ENCODE data around the gene PTPN1.
A peak's percentile ranks its signal among the peaks of the same experiment; 100 is the strongest.

Gene PTPN1

DNA sequence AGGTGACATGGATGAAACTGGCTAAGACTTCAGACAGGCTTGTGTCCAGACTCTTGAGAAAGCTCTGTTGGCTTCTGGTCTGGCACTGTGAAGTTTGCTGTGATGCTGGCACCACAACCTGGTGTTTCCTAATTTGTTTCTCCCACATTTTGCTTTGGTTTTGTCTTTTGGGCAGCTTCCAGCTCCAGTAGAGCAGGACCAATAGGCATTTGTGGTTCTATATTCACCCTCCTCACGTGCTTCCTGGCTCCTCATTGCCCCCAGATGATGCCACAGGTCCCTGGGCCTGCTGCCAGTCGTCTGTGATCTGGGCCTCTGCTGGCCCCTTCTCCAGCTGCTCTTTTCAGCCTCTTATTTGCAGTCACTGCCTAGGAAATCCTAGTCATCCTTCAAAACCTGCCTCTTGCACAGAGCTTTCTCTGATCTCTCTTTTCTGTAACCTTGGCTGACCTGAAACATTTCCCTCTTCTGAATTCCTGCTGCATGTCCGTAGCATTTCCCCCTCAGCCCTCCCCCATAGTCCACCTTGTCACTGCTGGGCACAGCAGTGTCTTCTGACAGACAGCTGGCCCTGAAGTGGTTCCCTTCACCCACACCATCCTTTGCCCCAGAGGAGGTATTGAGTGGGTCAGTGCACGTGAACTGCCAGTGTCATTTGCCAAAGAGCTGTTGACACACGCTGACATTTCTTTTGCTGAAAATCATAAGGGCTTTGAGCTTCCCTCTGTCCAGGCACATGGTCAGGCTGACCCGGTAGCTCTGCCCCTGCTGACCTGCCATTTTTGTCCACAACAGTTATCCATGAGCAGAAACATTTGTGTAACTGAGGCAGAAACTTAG is 63.0 kb downstream of the PTPN1 start:
- no peak for DNase-seq (ENCODE audit: low read depth in 3 of 3, low spot score in 1 of 3)

DNA sequence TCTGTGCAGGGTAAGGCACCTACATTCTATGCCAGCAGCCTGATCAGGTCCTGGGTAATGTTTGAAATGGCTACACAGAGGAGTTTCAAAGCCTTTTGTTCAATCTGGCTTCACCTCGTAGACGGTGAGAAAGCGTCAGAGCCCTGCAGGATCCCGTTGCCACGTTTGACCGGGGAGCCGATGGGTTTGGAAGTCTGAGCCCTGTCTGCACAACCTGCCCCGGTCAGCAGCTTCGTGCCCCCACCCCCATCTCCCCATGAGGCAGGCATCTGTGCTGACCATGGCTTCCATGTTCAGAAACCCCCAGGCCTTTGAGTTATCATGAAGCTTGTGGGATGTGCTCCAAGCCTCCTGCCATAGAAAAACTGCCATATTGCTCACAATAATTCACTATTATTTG is 63.9 kb downstream of the PTPN1 start:
- DNase-seq (ENCODE audit: low read depth in 3 of 3, low spot score in 1 of 3) = no peak

DNA sequence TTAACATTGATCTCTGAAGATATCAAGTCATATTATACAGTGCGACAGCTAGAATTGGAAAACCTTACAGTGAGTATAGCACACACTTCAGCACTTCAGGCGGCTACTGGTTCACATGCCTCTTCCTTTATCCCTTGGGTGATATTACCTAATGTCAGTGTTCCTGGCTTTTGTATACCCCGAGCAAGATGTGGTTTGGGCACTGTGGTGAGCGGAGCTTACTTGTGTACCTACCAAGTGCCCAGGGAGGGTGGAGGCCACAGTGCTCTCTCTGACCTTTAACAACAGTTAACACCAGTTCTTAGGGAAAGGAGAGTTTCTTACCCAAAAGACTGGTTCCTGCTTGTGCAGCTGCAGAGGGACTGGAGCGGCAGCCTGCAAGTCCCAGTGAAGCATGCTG is 64.4 kb downstream of the PTPN1 start:
- DNase-seq (ENCODE audit: low read depth in 3 of 3, low spot score in 1 of 3) = no peak

DNA sequence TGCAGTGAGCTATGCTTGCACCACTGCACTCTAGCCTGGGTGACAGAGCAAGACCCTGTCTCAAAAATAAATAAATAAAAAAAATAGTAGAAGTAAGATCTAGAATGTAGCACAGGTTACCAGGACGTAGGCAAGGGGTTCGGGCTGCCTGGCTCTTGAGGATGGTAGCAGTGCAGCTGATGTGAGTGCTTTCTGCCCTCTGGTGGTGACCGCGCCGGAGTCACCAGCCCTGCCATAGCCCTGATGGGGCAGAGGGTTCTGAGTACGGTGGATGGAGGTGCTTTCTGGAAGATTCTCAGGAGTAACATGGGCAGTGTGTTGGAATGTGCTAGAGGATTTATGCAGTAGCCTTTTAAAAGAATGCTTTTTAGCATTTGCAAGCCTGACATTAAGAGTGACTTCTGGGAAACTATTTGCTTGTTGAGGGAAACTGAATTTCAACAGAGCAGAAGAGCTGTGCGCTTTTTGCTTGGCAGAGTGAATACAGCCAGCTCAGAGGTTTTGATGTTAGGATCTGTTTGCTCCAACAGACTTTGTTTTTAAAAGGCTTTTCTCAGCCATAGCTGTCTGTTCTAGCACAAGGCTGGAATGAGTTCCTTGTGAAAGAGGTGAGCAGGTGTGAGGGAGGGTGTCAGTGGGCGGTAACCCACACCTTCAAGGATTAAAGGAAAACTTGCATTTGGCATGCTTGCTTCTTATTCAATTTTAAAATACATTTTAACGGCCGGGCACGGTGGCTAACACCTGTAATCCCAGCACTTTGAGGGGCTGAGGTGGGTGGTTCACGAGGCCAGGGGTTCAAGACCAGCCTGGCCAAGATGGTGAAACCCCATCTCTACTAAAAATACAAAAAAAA is 65.9 kb downstream of the PTPN1 start:
- peak in 2 of 3 donors; percentile 38 to 57 for DNase-seq (ENCODE audit: low read depth in 3 of 3, low spot score in 1 of 3)

DNA sequence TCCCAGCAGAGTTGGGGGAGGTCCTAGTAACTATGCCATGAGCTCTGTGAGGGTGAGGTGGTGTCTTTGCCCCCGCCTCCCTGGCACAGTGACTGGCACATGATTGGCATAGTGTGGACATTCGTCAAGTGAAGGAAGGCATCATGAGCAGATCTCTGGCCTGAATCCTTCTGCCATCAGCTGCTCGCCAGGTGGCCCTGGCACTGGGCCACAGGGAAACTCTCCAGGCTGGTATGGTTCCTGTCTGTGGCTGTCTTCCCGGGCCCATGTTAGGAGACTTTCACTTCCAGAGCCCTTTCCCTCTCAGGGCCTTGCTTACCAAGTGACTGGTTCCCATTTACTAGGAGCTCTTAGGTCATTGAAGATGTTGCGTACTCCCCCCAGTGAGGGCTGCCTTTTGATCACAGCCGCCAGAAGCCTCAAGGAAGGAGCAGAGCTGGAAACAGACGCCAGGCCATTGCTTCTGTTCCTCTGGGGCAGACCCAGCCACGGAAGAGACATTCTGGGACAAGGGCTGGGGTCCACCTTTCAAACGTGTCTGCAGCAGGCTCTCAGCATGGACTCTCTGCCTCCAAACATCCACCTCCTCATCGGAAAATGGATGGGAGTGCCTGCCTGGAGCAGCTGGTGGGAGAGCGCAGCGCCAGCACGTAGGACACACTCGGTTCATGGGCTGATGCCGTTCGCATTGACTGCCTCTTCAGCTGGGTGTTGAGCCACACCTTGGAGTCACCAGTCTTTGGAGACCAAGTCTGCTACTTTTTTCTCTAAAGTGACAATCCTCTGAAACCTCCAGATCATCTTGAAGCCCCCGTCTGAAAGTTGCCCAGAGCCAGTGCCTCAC is 67.2 kb downstream of the PTPN1 start:
- DNase-seq (ENCODE audit: low read depth in 3 of 3, low spot score in 1 of 3) = no peak

DNA sequence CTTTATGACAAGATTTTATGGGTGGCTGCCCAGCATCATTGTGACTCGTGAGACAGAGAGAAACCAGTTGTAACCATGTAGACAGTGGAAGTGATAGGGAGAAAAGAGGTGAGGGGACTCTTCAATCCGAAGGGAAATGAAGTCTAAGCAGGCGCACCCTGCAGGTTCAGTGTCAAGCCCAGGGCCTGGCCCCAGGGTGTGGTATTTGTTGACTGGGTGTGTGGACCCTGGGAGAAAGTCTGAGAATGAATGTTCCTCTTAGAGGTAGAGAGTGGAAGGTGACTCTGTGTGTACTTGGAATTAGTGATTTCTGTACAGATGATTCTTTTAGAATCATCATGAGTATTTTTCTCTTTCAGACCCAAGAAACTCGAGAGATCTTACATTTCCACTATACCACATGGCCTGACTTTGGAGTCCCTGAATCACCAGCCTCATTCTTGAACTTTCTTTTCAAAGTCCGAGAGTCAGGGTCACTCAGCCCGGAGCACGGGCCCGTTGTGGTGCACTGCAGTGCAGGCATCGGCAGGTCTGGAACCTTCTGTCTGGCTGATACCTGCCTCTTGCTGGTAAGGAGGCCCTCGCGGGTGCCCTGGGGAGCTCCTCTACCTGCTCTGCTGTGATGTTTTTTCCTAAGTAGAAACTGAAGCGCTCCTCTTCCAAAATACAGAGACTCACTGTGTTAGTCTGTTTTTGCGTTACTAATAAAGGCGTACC is 68.0 kb downstream of the PTPN1 start:
- no peak for DNase-seq (ENCODE audit: low read depth in 3 of 3, low spot score in 1 of 3)

DNA sequence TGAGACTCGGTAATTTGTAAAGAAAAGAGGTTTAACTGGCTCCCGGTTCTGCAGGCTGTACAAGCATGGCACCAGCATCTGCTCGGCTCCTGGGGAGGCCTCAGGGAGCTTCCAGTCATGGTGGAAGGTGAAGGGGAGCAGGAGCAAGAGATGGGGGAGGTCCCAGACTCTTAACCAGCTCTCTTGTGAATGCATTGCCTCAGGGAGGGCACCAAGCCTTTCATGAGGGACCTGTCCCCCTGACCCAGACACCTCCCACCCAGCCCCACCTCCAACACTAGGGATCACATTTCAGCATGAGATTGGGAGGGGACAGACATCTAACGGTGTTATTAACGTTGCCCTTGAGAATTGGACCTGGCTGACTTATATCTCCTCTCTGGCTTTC is 68.6 kb downstream of the PTPN1 start:
- DNase-seq (ENCODE audit: low read depth in 3 of 3, low spot score in 1 of 3) = no peak

DNA sequence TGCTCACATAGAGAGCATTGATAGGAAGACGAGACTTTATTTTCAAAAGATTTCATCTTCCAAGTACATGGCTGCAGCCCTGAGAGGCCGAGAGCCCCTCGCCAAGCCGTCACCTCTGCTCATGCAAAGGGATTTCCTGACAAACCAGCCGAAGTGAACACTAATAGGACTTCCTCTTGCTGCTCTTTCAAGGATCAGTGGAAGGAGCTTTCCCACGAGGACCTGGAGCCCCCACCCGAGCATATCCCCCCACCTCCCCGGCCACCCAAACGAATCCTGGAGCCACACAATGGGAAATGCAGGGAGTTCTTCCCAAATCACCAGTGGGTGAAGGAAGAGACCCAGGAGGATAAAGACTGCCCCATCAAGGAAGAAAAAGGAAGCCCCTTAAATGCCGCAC is 69.3 kb downstream of the PTPN1 start:
- DNase-seq (ENCODE audit: low read depth in 3 of 3, low spot score in 1 of 3) = no peak

DNA sequence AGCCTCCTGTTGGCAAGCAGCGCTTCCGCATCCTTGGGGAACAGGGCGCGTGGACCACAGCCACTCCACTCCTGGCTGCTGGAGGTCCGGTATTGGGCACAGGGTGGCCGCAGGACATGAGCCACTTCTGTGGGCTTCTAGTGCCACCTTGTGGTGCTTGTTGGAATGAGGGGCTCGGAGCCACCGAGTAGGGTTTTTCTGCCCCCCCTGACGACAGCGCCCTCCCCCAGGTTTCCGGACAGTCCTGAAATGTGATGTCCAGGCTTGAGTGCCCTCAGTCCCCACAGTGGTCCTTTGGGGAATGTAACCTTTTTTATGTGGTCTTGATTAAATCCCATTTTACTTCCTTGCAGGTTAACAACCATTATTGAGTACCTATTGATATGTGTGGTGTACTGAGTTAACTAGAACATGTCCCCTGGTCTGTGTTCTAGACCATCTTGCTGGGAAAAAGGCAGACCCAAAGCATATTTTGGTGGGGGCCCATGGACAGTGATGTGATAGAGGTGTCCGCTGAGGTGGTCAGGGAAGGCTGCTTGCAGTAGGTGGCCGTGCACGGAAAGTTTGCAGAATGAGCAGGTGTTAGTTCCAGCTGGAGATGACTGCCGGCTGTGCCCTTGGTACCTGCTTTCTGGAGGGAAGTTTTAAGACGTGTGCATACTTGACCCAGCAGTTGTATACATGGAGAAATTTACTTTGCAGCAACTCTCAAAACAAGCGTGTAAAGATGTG is 70.0 kb downstream of the PTPN1 start:
- DNase-seq (ENCODE audit: low read depth in 3 of 3, low spot score in 1 of 3) = peak in 1 of 3 donors; percentile 42

DNA sequence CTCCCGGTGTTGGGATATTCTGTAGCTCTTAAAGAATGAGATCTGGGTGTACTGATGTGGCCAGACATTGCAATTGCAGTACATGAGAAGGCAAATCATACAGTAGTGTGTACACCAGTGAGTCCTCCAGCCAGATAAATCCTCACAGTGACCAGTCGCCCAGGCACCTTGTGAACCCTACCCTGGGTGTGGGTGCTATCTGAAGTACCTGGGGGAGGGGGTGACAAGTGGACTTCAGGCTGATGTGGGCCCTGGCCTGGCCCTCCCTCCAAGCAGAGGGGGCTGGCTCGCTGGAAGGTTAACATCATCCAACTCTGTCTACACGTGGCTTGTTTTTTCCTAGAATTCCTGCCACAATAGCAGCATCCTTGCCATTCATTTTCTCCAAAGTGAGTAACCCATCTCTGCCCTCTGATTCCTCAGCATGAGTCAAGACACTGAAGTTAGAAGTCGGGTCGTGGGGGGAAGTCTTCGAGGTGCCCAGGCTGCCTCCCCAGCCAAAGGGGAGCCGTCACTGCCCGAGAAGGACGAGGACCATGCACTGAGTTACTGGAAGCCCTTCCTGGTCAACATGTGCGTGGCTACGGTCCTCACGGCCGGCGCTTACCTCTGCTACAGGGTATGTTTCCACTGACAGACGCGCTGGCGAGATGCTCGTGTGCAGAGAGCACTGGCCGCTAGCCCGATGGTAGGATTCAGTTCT is 70.8 kb downstream of the PTPN1 start:
- DNase-seq (ENCODE audit: low read depth in 3 of 3, low spot score in 1 of 3) = no peak

DNA sequence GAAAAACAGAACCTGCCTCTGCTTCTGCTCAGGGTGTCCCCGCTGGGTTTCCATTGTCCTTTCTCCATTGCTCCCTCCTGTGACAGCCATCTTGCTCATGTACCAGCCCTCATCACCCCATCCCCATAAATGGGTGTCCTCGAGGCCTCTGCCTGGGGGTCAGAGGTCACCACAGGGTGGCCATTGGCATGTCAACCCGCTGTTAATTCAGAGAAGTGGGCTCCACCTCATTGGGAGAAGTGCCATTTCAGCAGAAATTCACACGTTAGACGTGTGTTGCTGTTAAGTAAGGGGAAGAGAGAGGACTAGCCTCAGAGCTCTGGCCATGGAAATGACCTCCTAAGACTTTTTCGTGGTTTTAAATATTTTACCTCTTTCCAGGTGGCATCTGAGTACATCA is 71.9 kb downstream of the PTPN1 start:
- no peak for DNase-seq (ENCODE audit: low read depth in 3 of 3, low spot score in 1 of 3)

DNA sequence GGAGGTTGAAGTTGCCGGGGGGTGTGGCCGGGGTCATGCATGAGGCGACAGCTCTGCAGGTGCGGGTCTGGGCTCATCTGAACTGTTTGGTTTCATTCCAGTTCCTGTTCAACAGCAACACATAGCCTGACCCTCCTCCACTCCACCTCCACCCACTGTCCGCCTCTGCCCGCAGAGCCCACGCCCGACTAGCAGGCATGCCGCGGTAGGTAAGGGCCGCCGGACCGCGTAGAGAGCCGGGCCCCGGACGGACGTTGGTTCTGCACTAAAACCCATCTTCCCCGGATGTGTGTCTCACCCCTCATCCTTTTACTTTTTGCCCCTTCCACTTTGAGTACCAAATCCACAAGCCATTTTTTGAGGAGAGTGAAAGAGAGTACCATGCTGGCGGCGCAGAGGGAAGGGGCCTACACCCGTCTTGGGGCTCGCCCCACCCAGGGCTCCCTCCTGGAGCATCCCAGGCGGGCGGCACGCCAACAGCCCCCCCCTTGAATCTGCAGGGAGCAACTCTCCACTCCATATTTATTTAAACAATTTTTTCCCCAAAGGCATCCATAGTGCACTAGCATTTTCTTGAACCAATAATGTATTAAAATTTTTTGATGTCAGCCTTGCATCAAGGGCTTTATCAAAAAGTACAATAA is 72.5 kb downstream of the PTPN1 start:
- DNase-seq (ENCODE audit: low read depth in 3 of 3, low spot score in 1 of 3) = no peak

DNA sequence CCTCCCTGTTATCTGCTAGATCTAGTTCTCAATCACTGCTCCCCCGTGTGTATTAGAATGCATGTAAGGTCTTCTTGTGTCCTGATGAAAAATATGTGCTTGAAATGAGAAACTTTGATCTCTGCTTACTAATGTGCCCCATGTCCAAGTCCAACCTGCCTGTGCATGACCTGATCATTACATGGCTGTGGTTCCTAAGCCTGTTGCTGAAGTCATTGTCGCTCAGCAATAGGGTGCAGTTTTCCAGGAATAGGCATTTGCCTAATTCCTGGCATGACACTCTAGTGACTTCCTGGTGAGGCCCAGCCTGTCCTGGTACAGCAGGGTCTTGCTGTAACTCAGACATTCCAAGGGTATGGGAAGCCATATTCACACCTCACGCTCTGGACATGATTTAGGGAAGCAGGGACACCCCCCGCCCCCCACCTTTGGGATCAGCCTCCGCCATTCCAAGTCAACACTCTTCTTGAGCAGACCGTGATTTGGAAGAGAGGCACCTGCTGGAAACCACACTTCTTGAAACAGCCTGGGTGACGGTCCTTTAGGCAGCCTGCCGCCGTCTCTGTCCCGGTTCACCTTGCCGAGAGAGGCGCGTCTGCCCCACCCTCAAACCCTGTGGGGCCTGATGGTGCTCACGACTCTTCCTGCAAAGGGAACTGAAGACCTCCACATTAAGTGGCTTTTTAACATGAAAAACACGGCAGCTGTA is 73.4 kb downstream of the PTPN1 start:
- no peak for DNase-seq (ENCODE audit: low read depth in 3 of 3, low spot score in 1 of 3)

DNA sequence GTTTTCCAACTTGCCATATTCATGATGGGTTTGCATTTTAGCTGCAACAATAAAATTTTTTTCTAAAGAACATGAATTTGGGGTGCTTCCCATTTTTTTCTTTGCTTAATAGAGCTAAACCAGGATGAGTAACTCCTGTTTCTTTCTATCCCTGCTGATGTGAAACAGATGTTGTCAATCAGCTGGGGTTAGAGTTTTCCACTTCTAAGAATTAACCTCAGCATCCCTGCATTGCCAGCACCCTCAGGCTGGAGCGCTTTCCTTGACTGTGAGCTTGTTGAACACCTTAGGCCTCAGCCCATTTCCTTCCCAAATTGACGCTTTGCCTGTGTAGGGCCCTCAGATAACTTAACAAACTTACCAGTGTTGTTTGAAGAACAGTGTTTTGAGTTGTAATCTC is 74.5 kb downstream of the PTPN1 start:
- DNase-seq (ENCODE audit: low read depth in 3 of 3, low spot score in 1 of 3) = no peak

DNA sequence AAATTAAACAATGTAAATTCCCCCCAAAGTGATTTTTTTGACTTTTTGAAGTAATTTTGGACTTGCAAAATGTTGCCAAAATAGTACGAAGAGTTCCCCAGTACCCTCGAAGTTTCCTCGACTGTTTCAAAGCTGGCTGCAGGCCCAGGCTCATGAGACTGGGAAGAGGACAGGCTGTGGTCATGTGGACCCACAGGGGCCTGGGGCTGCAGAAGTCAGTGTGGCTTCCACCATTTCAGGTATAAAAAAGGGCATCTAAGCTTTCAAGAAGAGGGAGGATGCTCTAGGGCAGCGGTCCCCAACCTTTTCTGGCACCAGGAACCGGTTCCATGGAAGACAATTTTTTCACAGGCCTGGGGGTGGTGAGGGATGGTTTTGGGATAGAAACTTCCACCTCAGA is 75.0 kb downstream of the PTPN1 start:
- no peak for DNase-seq (ENCODE audit: low read depth in 3 of 3, low spot score in 1 of 3)

DNA sequence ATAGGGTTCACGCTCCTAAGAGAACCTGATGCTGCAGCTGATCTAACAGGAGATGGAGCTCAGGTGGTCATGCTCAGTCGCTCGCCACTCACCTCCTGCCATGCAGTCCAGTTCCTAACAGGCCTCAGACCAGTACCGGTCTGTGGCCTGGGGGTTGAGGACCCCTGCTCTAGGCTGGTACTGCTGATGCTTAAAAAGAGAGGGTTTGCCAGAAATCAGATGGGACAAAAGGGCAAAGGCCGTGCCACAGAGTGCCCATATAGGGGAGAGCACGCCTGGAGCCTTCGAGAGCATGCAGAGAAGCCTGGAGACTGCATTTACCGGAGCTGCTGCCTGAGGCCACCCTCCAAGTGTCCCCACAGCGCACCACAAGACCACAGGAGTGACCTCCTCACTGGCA is 75.5 kb downstream of the PTPN1 start:
- DNase-seq (ENCODE audit: low read depth in 3 of 3, low spot score in 1 of 3) = no peak

DNA sequence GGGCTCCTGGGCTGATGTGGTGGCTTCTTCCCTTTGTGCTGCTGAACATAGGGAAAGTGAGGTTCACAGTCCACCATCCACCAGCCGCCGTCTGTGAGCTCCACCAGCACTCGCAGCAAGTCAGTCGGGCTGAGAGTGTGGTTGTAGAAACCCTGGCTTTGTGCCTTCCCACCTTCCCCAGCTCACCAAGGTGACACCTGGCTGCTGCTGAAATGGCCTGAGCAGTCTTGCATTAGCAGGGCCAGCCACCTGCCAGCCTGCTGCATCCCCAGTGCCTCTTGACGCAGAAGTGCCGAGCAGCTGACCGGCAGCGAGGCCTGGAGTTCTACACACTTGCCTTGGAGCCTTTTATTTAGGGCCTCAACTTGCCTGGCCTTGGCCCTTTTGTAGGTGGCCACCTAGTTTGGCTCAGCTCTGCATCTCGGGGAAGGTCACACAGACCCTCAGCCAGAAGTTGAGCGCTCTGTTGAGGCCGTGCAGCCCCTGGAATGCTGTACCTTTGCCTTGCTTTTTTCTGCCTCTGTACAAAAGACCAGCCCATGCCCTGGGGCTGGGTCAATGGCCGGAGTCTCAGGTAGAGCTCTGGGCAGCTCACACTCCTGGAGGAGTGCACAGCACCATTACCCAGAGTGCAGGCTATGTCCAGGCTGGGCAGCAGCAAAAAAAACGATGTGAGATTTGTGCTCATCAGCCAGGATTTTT is 76.5 kb downstream of the PTPN1 start:
- DNase-seq (ENCODE audit: low read depth in 3 of 3, low spot score in 1 of 3) = no peak
